IPS DF 6.9 (cell line): ENCODE results near the gene ONECUT1.

Experiments used
- DNase-seq: peaks from one replicate; pipeline ENCODE4 v3.0.0-alpha.2; 2013; ENCODE audit warnings: low read depth, low spot score
- H3K27ac ChIP-seq: one replicate; pipeline ENCODE4 v1.5.1; 2013; ENCODE audit warnings: low read length, control low read depth
- H3K27me3 ChIP-seq: 2 replicates; pipeline ENCODE4 v1.6.1; 2013; ENCODE audit warnings: mild to moderate bottlenecking, low read length; ENCODE audit not compliant: control insufficient read depth, insufficient read depth
- H3K36me3 ChIP-seq: 2 replicates; pipeline ENCODE4 v1.6.1; 2013; ENCODE audit warnings: low read length; ENCODE audit not compliant: control insufficient read depth, insufficient read depth
- H3K4me1 ChIP-seq: 2 replicates; pipeline ENCODE4 v1.6.1; 2013; ENCODE audit warnings: low read length; ENCODE audit not compliant: control insufficient read depth, insufficient read depth
- H3K4me3 ChIP-seq: 2 replicates; pipeline ENCODE4 v1.5.1; 2013; ENCODE audit warnings: mild to moderate bottlenecking, low read length
- H3K9me3 ChIP-seq: 2 replicates; pipeline ENCODE4 v1.6.1; 2013; ENCODE audit warnings: low read length, inconsistent platforms; ENCODE audit not compliant: control insufficient read depth, insufficient read depth
- WGBS: extraction: QIAGEN DNeasy Blood & Tissue Kit; methylation state at CpG from one replicate; pipeline ENCODE4 v1.1.7; 2013; ENCODE audit warnings: mixed read lengths, missing lambda C conversion rate; ENCODE audit not compliant: insufficient read length, insufficient coverage; 5-methylcytosine and 5-hydroxymethylcytosine counted together

The ONECUT1 gene

DNA sequence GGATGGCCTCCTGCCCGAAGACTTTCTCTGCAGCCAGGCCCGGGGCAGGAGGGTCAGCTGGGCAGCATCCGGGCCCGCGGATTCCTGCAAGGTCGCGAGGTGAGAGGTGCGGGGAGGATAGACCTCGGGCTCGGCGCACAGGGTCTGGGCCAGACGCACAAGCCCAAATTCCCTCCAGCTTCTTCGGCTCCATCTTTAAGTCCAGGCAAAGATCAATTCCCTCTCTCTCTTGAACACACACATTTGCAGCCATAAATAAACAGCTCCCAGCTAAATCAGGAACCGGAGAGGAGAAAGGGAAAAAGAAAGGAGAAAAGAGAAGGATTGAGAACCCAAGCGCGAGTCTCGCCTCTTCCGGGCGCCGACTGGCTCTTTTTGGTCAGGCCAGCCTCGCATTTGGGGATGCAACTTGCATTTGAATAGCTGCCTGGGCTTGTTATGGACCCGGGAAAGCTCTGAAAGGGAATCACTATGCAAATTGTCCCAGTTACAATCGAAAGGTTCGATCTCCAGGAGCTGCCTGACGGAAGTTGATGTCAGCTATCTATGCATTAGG, 14.5 kb upstream of the ONECUT1 start:
- Histone ChIP-seq H3K27me3 (peaks cover 10% of the 10 kb centered on the region; the same call in 1 of the 2 replicates), H3K27ac (no peak overlapping the region), H3K4me1 (peaks cover 10% of the 10 kb centered on the region), H3K9me3 (no peaks in the 10 kb centered on the region), H3K36me3 (0 out of 2 replicates have a peak, but pooled peaks cover 3% of the 10 kb centered on the region), H3K4me3 (peak overlapping the region; percentile 24; the same call in 1 of the 2 replicates)
- DNase-seq, result no peak
- WGBS, result no CpG with 5 or more reads among the region's 25 CpGs

DNA sequence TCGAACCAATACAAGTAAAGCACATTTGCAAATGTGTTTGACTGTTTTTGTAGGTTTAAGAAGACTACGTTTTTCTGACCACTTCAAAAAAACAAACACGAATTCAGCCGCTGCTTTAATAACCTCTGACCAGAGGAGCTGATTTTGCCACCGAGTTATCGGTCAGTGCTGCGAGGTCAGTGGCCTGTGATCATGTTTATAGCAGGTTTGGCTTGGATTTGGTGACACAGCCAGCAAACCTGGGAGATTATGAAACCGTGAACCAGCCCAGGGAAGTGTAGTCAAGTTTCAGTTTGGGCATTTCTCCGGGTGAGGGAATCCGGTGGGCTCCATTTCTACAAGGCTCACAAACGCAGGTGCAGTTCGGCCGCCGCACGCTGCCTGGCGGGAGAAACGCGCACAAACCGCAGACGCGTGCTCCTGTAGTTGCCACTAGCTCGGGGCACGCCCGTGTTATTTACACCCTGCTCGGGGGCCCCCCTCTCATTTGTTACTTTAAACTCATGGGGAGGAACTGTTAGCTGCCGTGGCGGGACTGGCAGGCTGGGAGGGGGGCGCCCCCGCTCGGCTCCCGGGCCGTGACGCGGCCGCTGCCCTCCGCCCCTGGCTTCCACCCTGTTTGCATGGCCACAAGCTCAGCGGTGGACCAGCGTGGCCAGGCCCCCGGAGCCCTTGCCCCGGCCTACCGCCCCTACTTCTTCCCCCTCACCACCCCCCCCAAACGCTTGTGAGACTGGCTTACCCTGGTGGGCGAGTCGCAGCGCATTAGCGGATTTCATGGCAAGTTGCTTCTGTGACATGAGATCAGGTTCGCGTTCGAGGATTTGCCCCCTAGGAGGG, 13.6 kb upstream of the ONECUT1 start:
- Histone ChIP-seq H3K4me3 (peak overlapping the region; percentile 40; the same call in 1 of the 2 replicates), H3K27ac (no peak overlapping the region), H3K4me1 (peaks cover 12% of the 10 kb centered on the region), H3K36me3 (0 out of 2 replicates have a peak, but pooled peaks cover 3% of the 10 kb centered on the region), H3K9me3 (no peaks in the 10 kb centered on the region), H3K27me3 (peaks cover 12% of the 10 kb centered on the region; the same call in 1 of the 2 replicates)
- WGBS, result no CpG with 5 or more reads among the region's 49 CpGs
- DNase-seq, result no peak

DNA sequence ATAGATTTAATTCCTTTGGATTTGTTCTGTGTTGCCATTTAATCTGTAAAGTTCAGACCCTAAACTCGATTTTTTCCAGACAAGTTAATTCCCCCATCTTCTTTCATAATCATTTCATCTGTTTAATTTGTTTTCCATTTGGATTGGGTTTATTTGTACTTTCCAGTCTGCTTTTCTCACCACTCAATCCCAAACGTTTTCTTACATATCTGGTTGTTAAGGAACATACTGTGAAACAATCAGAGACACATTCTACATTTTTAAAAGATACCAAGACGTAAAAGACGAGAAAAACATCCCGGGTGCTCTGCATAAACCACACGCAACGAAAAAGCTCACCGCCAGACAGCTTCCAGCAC, 13.0 kb upstream of the ONECUT1 start:
- no peak overlapping the region for H3K27ac ChIP-seq
- peaks cover 12% of the 10 kb centered on the region for H3K4me1 ChIP-seq
- H3K27me3 ChIP-seq, result peaks cover 14% of the 10 kb centered on the region; the same call in 1 of the 2 replicates
- H3K9me3 ChIP-seq, result no peaks in the 10 kb centered on the region
- WGBS, result no CpG with 5 or more reads among the region's 8 CpGs
- no peak for DNase-seq
- 0 out of 2 replicates have a peak, but pooled peaks cover 3% of the 10 kb centered on the region for H3K36me3 ChIP-seq
- H3K4me3 ChIP-seq, result peak overlapping the region; percentile 40; the same call in 1 of the 2 replicates

DNA sequence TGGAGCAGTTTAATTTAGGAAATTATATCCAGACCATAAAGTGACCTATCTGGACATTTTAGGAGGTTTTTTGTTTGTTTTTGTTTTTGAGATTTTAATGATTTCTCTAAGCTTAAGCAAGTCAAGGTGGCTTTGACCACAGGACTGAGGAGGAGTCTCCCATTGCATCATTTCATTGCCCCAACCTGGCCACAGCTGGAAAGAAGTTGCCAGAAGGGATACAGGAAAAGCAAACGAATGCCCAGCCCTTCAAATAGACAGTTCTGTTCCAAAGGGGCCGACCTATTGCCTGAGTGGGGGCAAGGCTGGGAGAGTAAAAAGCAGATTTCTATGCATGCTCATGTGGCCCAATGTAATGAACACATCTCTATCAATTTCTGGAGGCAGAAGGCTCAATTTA, 12.0 kb upstream of the ONECUT1 start:
- Histone ChIP-seq H3K4me3 (no peak overlapping the region), H3K36me3 (0 out of 2 replicates have a peak, but pooled peaks cover 3% of the 10 kb centered on the region), H3K27me3 (peaks cover 21% of the 10 kb centered on the region), H3K4me1 (peaks cover 12% of the 10 kb centered on the region), H3K27ac (no peak overlapping the region), H3K9me3 (no peaks in the 10 kb centered on the region)
- WGBS, result no CpG with 5 or more reads among the region's 2 CpGs
- DNase-seq, result no peak

DNA sequence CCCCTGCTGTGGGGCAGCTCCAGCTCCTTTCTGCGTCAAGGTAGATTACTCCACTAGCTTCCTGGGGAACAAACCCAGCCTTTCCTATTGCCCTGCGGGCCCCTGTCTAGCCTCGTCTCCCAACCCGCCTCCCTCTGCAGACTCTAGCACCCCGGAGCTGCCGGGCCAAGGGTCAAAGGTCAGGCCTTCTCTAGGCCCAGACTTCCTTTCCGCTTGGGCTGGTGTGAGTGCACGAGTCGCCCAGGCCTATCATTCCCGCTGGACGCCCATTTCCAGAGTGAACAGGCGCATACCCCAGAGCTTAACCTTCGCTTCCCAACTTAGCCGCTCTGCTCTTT, 11.6 kb upstream of the ONECUT1 start:
- H3K27ac ChIP-seq, result no peak overlapping the region
- 0 out of 2 replicates have a peak, but pooled peaks cover 3% of the 10 kb centered on the region for H3K36me3 ChIP-seq
- no peak overlapping the region for H3K4me3 ChIP-seq
- H3K9me3 ChIP-seq, result no peaks in the 10 kb centered on the region
- WGBS, result no CpG with 5 or more reads among the region's 14 CpGs
- H3K27me3 ChIP-seq, result peaks cover 24% of the 10 kb centered on the region
- H3K4me1 ChIP-seq, result peaks cover 12% of the 10 kb centered on the region
- no peak for DNase-seq

DNA sequence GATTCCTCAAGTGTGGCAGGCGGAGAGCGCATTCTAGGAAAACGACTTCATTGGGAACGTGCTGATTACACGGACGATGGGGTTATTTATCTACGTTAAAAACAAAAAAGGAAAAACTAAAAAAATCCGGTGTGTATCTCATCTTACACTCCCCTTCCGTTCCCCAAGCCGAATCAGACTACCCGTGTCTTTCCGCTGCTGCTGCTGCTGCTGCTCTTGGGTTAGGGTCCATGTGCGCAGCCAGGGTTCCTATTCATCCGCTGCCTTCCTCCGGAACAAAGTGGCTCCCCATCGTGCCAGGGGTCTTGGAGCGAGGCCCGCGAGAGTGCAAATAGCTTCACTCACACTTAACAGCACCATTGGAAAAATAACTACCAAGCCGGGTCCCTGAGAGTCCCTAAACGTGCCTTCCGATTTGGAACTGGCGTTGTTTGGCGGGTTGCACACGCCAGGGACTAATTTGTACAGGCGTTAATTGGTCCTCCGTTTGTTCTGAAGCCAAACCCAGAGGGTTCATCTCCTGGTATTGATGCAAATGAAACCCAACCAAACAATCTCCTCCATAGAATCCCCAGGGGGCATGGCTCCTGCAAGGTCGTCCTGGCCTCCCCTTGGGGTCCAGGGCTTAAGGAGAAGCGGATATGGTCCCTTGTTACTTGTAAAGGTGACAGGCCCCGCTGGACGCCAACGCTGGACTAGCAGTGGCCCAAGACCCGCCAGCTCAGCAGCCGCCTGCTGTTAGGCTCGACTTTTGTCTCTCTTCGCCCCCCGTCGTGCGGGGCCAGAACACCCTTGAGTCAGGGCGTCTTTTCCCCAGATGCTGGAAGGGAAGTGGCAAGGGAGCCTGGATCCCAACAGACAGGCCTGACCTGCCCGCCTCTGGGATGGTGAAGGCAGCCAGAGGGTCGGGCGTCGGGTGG, 11.0 kb upstream of the ONECUT1 start:
- Histone ChIP-seq H3K36me3 (0 out of 2 replicates have a peak, but pooled peaks cover 3% of the 10 kb centered on the region), H3K27me3 (peaks cover 30% of the 10 kb centered on the region), H3K27ac (no peak overlapping the region), H3K4me3 (no peak overlapping the region), H3K4me1 (peaks cover 12% of the 10 kb centered on the region), H3K9me3 (no peaks in the 10 kb centered on the region)
- no peak for DNase-seq
- WGBS, result no CpG with 5 or more reads among the region's 44 CpGs

DNA sequence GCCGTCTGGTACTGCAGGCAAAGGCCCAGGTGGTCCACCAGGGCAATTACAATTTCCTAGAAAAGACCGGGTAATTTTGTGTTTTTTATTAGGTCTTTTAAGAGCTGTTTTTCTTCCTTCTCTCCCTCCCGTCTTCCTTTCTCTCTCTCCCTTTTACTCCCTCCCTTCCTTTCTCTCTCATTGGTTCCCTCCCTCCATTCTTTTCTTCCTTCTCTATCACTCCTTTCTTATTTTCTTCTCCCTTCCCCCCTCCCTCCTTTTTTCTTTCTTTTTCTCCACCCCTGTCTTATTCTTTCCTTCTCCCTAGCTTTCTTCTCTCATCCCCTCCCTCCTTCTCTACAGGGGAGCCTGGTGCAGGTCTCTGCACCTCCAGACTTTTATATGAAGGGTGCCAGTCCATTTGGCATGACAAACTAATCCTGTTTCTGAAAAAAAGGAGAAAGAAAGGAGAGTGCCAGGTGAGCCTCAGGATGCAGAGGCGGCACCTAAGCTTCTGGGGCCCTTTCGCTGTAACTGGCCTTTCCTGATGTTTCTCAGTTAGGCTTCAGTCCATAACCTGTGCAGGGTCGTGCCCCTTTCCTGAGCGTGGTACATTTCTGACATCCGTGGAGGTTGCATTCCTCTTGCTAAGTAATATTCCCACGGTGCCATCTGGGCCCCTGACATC, 9.1 kb upstream of the ONECUT1 start:
- WGBS, result no CpG with 5 or more reads among the region's 9 CpGs
- Histone ChIP-seq H3K9me3 (no peaks in the 10 kb centered on the region), H3K27ac (no peak overlapping the region), H3K36me3 (0 out of 2 replicates have a peak, but pooled peaks cover 3% of the 10 kb centered on the region), H3K4me1 (peaks cover 14% of the 10 kb centered on the region), H3K4me3 (no peak overlapping the region), H3K27me3 (peaks cover 48% of the 10 kb centered on the region)
- no peak for DNase-seq

DNA sequence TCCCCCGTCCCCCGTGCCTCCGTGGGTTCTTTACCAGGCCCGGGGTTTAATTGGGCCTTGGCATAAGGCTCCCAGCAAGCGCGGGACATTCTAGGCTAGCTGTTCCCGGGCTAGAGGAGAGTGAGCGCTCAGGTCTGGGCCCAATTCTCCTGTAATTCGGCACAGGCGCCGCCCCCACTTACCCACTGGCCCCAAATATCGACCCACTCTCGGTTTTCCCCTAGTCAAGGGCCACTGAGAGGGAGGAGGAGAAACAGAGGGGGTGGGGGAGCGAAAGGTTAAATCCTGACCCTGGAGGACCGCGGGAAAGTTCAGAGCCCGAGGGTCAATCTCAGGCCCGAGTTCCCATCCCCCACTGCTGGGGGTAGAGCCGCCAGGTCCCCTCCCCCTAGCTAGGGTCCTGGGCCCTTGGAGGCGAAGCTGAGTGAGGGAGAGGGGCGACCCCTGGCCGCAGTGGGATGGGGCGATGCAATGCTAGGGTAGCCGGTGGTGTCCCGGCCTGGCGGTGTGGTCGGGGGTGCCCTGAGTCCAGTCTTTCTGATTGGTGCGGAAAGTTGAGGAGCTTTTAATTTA, 8.5 kb upstream of the ONECUT1 start:
- no CpG with 5 or more reads among the region's 28 CpGs for WGBS
- no peak overlapping the region; the same call in 1 of the 2 replicates for H3K4me3 ChIP-seq
- peaks cover 14% of the 10 kb centered on the region for H3K4me1 ChIP-seq
- no peaks in the 10 kb centered on the region for H3K9me3 ChIP-seq
- 0 out of 2 replicates have a peak, but pooled peaks cover 3% of the 10 kb centered on the region for H3K36me3 ChIP-seq
- H3K27ac ChIP-seq, result no peak overlapping the region
- DNase-seq, result no peak
- peaks cover 52% of the 10 kb centered on the region for H3K27me3 ChIP-seq

DNA sequence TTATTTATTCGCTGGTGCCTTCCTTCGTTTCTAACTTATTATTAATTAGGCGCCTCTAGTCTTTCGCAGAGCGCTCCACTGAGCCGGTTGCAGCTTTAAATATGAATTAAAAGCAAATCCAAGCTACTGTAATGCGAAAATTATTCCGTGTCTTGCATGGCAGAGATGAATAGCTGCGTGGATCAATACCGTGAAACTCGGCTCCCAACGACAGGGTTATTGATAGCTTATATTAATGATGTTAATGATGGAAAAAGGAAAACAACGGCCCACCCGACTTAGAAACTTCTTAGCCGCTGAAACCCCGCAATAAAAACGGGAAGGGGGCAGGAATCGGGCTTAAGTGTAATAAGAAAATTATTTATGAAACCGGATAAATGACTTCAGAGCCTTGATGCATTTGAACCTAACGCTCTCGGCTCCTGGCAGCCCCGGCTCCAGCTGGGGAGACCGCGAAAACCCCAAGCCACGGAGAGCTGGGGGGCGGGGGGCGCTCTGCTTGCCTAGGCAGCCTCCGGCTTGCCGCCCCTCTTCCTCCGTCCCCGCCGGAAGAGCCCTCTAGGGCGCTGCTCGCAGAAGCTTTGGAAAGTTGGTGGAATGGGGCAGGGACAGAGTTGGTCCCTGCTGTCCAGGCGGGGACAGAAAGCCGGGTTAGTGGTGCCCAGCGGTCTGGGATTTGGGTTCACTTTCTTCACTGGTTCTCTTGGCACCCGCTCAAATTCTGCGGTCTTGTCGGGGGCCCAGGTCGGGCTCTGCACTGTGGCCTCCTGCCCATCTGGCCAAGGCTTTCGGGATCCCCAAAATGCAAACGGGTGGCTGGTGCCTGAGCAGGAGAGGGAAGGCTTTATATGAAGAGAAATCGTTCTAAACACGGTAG, 7.7 kb upstream of the ONECUT1 start:
- no peak overlapping the region for H3K27ac ChIP-seq
- H3K36me3 ChIP-seq, result 0 out of 2 replicates have a peak, but pooled peaks cover 3% of the 10 kb centered on the region
- no peaks in the 10 kb centered on the region for H3K9me3 ChIP-seq
- DNase-seq, result no peak
- WGBS, result no CpG with 5 or more reads among the region's 45 CpGs
- H3K4me1 ChIP-seq, result peaks cover 14% of the 10 kb centered on the region
- no peak overlapping the region for H3K4me3 ChIP-seq
- H3K27me3 ChIP-seq, result peaks cover 56% of the 10 kb centered on the region
